Activated CD4-positive, alpha-beta T cell treated with anti-CD3 and anti-CD28 coated beads for 36 hours (primary cell): ENCODE measurements around the gene BTK. TPM values are rescaled to one million over a fixed set of nuclear protein-coding genes. Genes with fewer than 3 reads are reported as not detected.

Experiments
- ATAC-seq: fragments of 200-7000 bp; cut with Tn5 transposase; one replicate; pipeline ENCODE4 v1.10.0; 2021; ENCODE audit warnings: mild to moderate bottlenecking, moderate library complexity
- CTCF ChIA-PET: fragments of 350-600 bp; sonication (Branson Sonifier 250); formaldehyde crosslinking; loops from one replicate; lab custom pipeline; 2021; ENCODE audit warnings: antibody characterized with exemption; lab: Charles Lee
- POLR2A ChIA-PET: fragments of 350-600 bp; sonication (Branson Sonifier 250); formaldehyde crosslinking; loops from one replicate; lab custom pipeline; 2021; ENCODE audit warnings: antibody characterized with exemption, inconsistent platforms; lab: Charles Lee
- DNase-seq: peaks from one replicate; pipeline ENCODE4 v3.0.0-alpha.2; 2020
- H3K27ac Mint-ChIP-seq: one replicate; pipeline ENCODE4 v1.8.0; 2021; ENCODE audit warnings: mixed read lengths
- H3K27me3 Mint-ChIP-seq: one replicate; pipeline ENCODE4 v1.8.0; 2021; ENCODE audit warnings: mixed read lengths
- H3K36me3 Mint-ChIP-seq: one replicate; pipeline ENCODE4 v1.8.0; 2021; ENCODE audit warnings: low read depth, mixed read lengths
- H3K4me1 Mint-ChIP-seq: one replicate; pipeline ENCODE4 v1.8.0; 2021; ENCODE audit warnings: mixed read lengths
- H3K4me3 Mint-ChIP-seq: one replicate; pipeline ENCODE4 v1.8.0; 2021; ENCODE audit warnings: mild to moderate bottlenecking, moderate library complexity, mixed read lengths
- H3K9me3 Mint-ChIP-seq: one replicate; pipeline ENCODE4 v1.8.0; 2021; ENCODE audit warnings: low read depth, mixed read lengths
- intact Hi-C, 2 experiments: fragments of 100-400 bp; cut with DNase I in 1 of 2; cut with micrococcal nuclease in 1 of 2; formaldehyde crosslinking; loops; one replicate each; pipeline versions ENCODE4 v1.14.2 to v1.15.1; 2022 to 2024; cut with DNase I, micrococcal nuclease
- total RNA-seq, 2 experiments: library from RNA; stranded (reverse); gene quantifications; one replicate each; pipeline ENCODE4 v1.2.3, GENCODE V29; 2021

Gene BTK
- total RNA-seq, 2 experiments from 2014 or later: not detected

- intact Hi-C loops: no loop called here
- Mint-ChIP-seq H3K4me3 (no peak overlapping the region), H3K9me3 (no peaks in the 10 kb centered on the region), H3K4me1 (peaks cover 2% of the 10 kb centered on the region), H3K36me3 (no peaks in the 10 kb centered on the region), H3K27ac (no peak overlapping the region), H3K27me3 (no peaks in the 10 kb centered on the region)
- CTCF ChIA-PET: no interaction called here
- DNase-seq: no peak
- no peak for ATAC-seq
- POLR2A ChIA-PET: interaction anchor here (0.6 kb wide), 1 partner anchor 723 kb away, joined by 3 read pairs; no protein-coding TSS in a partner anchor
These were observed 17.2 kb downstream of the BTK start for GRCh38 chrX:101368800-101369199.

- Mint-ChIP-seq H3K4me1 (no peaks in the 10 kb centered on the region), H3K27ac (no peak overlapping the region), H3K27me3 (no peaks in the 10 kb centered on the region), H3K9me3 (no peaks in the 10 kb centered on the region), H3K4me3 (no peak overlapping the region), H3K36me3 (no peaks in the 10 kb centered on the region)
- DNase-seq (no peak), ATAC-seq (no peak)
- intact Hi-C loops: no loop called here
- ChIA-PET CTCF (no interaction called here), POLR2A (no interaction called here)
These were observed 20.6 kb downstream of the BTK start for GRCh38 chrX:101365301-101365795.

DNA sequence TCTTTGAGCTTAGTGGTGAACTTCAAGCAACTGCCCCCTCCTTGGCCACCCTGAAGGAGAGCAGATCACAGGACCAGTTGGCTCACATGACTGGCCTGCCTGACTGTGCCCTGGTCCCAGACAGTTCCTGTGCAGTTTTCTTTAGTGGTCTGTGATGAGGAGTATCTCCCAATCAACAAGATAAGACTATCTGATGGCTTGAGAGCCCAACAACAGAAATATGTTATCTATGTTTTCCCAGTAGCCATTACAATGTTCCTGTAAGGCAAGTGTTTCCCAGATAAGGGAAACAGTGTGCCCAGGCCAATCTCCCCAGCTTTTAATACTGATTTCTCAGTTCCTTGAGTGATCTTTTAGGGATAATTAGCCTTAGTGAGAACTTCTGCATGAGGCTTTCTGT lies 23.2 kb downstream of the BTK start:
- ChIA-PET POLR2A (no interaction called here), CTCF (interaction anchor here (0.6 to 1.0 kb wide), 2 partner anchors 14 to 33 kb away, joined by 3 read pairs; partner anchors contain the start of gene TIMM8A)
- Mint-ChIP-seq H3K9me3 (no peaks in the 10 kb centered on the region), H3K4me3 (no peak overlapping the region), H3K27me3 (no peaks in the 10 kb centered on the region), H3K36me3 (no peaks in the 10 kb centered on the region), H3K27ac (no peak overlapping the region), H3K4me1 (peaks cover 2% of the 10 kb centered on the region)
- DNase-seq (no peak), ATAC-seq (no peak)
- intact Hi-C loops: no loop called here

- DNase-seq: no peak
- H3K4me1 Mint-ChIP-seq: peaks cover 2% of the 10 kb centered on the region
- no peak overlapping the region for H3K27ac Mint-ChIP-seq
- intact Hi-C loops: no loop called here
- H3K27me3 Mint-ChIP-seq: no peaks in the 10 kb centered on the region
- no peak overlapping the region for H3K4me3 Mint-ChIP-seq
- H3K36me3 Mint-ChIP-seq: no peaks in the 10 kb centered on the region
- H3K9me3 Mint-ChIP-seq: no peaks in the 10 kb centered on the region
- no peak for ATAC-seq
- CTCF ChIA-PET: no interaction called here
- POLR2A ChIA-PET: no interaction called here
These were observed 23.9 kb downstream of the BTK start for GRCh38 chrX:101362116-101362515.

DNA sequence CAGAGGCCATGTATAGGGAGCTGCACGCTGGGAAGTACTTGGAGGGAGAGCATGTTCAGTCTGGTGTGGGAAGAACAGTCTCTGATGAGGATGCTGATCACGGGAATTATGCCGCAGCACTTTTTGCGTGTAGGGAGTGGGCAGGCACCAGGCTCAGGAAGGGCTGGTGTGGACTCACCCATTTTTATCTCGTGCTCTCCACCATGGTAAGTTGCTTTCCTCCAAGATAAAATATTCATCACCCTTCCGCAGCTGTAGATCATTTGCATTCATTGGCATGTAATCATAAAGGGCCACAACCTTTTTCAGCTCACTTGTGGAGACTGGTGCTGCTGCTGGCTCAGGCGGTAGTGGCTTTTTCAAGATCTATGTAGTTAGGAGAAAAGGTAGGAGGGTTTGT lies 25.6 kb downstream of the BTK start:
- H3K36me3 Mint-ChIP-seq: no peaks in the 10 kb centered on the region
- no peaks in the 10 kb centered on the region for H3K27me3 Mint-ChIP-seq
- ChIA-PET POLR2A (no interaction called here), CTCF (no interaction called here)
- peaks cover 2% of the 10 kb centered on the region for H3K4me1 Mint-ChIP-seq
- DNase-seq: no peak
- H3K4me3 Mint-ChIP-seq: no peak overlapping the region
- no peaks in the 10 kb centered on the region for H3K9me3 Mint-ChIP-seq
- ATAC-seq: no peak
- H3K27ac Mint-ChIP-seq: no peak overlapping the region
- intact Hi-C loops: no loop called here

GRCh38 chrX:101359966-101360365 lies 26.0 kb downstream of the BTK start:
- no peaks in the 10 kb centered on the region for H3K9me3 Mint-ChIP-seq
- no peaks in the 10 kb centered on the region for H3K36me3 Mint-ChIP-seq
- no peaks in the 10 kb centered on the region for H3K27me3 Mint-ChIP-seq
- POLR2A ChIA-PET: no interaction called here
- intact Hi-C loops: no loop called here
- ATAC-seq (no peak), DNase-seq (no peak)
- H3K27ac Mint-ChIP-seq: no peak overlapping the region
- CTCF ChIA-PET: no interaction called here
- H3K4me3 Mint-ChIP-seq: no peak overlapping the region
- peaks cover 2% of the 10 kb centered on the region for H3K4me1 Mint-ChIP-seq

GRCh38 chrX:101357166-101357795 lies 28.7 kb downstream of the BTK start:
- DNase-seq: no peak
- Mint-ChIP-seq H3K36me3 (no peaks in the 10 kb centered on the region), H3K9me3 (no peaks in the 10 kb centered on the region), H3K4me3 (no peak overlapping the region), H3K27me3 (no peaks in the 10 kb centered on the region), H3K27ac (no peak overlapping the region), H3K4me1 (peaks cover 2% of the 10 kb centered on the region)
- ATAC-seq: no peak
- intact Hi-C loops: no loop called here
- CTCF ChIA-PET: interaction anchor here (1.2 kb wide), 1 partner anchor 132 kb away, joined by 3 read pairs; no protein-coding TSS in a partner anchor
- POLR2A ChIA-PET: no interaction called here

GRCh38 chrX:101349193-101349562 lies 36.8 kb downstream of the BTK start:
- no peaks in the 10 kb centered on the region for H3K27me3 Mint-ChIP-seq
- peak overlapping the region; percentile 93 for H3K27ac Mint-ChIP-seq
- no peaks in the 10 kb centered on the region for H3K9me3 Mint-ChIP-seq
- peaks cover 7% of the 10 kb centered on the region for H3K4me1 Mint-ChIP-seq
- DNase-seq: no peak
- no peak for ATAC-seq
- intact Hi-C loops: loop anchor here (2.0 to 5.0 kb wide), 5 partner anchors 42 to 583 kb away; partner anchors contain the start of genes CENPI (in 2 of the 2), RPL36A (in 1 of the 2) and ZMAT1 (in 1 of the 2)
- peak overlapping the region; percentile 85 for H3K4me3 Mint-ChIP-seq
- H3K36me3 Mint-ChIP-seq: peaks cover 15% of the 10 kb centered on the region
- ChIA-PET POLR2A (interaction anchor here (2.2 kb wide), 1 partner anchor 42 kb away, joined by 21 read pairs; the partner anchor contains the start of gene RPL36A), CTCF (interaction anchor here (0.6 to 1.2 kb wide), 6 partner anchors 14 to 252 kb away, joined by 3 to 7 read pairs (median 3); partner anchors contain the start of genes CENPI and RPL36A)

GRCh38 chrX:101348452-101349192 lies 37.4 kb downstream of the BTK start, which contains the start of gene TIMM8A:
TSS of gene TIMM8A (minus strand) at chrX:101348742. CDS start at chrX:101348664, 78 bp downstream.
- Mint-ChIP-seq H3K4me3 (peak within 1 kb of the TSS; percentile 85), H3K9me3 (no peaks in the 10 kb centered on the region), H3K36me3 (peaks cover 18% of the 10 kb centered on the region), H3K4me1 (peaks cover 9% of the 10 kb centered on the region), H3K27me3 (no peaks in the 10 kb centered on the region), H3K27ac (peak within 1 kb of the TSS; percentile 93)
- DNase-seq (peak; percentile 88), ATAC-seq (peak; percentile 98)
- intact Hi-C loops: loop anchor here (1.0 to 5.0 kb wide), 7 partner anchors 42 to 584 kb away; partner anchors contain the start of genes CENPI (in 2 of the 2), HNRNPH2 (in 2 of the 2), RPL36A (in 1 of the 2) and ZMAT1 (in 1 of the 2)
- ChIA-PET POLR2A (interaction anchor here (2.2 kb wide), 1 partner anchor 42 kb away, joined by 21 read pairs; the partner anchor contains the start of gene RPL36A), CTCF (interaction anchor here (0.7 to 1.2 kb wide), 5 partner anchors 14 to 243 kb away, joined by 3 to 7 read pairs (median 3); partner anchors contain the start of gene RPL36A)

GRCh38 chrX:101347859-101348451 lies 38.0 kb downstream of the BTK start:
- DNase-seq (no peak), ATAC-seq (no peak)
- peaks cover 20% of the 10 kb centered on the region for H3K36me3 Mint-ChIP-seq
- peak overlapping the region; percentile 93 for H3K27ac Mint-ChIP-seq
- CTCF ChIA-PET: interaction anchor here (1.0 kb wide), 1 partner anchor 43 kb away, joined by 3 read pairs; the partner anchor contains the start of gene RPL36A
- intact Hi-C loops: loop anchor here (1.0 to 5.0 kb wide), 7 partner anchors 42 to 584 kb away; partner anchors contain the start of genes CENPI (in 2 of the 2), HNRNPH2 (in 2 of the 2), RPL36A (in 1 of the 2) and ZMAT1 (in 1 of the 2)
- H3K4me1 Mint-ChIP-seq: peaks cover 9% of the 10 kb centered on the region
- H3K9me3 Mint-ChIP-seq: no peaks in the 10 kb centered on the region
- H3K27me3 Mint-ChIP-seq: no peaks in the 10 kb centered on the region
- POLR2A ChIA-PET: interaction anchor here (2.2 kb wide), 1 partner anchor 43 kb away, joined by 21 read pairs; the partner anchor contains the start of gene RPL36A
- H3K4me3 Mint-ChIP-seq: peak overlapping the region; percentile 85
